ENCODE measurements around the gene PSMC3IP.

The PSMC3IP gene

DNA sequence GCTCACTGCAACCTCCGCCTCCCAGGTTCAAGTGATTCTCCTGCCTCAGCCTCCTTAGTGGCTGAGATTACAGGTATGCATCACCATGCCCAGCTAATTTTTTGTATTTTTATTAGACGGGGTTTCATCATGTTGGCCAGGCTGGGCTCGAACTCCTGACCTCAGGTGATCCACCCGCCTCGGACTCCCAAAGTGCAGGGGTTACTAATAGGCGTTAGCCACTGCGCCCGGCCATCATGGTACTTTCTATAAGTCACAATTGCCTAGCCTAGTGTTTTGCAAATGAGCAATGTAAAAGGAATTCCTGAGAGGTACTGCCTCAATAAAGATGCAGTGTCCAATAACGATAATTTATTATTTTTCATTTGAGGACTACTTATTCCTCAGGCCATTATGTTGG lies 13.9 kb upstream of the PSMC3IP start:
- Histone ChIP-seq H3K4me2 (ENCODE audit: low read length) (no peak overlapping the region), H3K9ac (no peak overlapping the region), H3K4me1 (no peaks in the 10 kb centered on the region), H3K79me2 (peaks cover 46% of the 10 kb centered on the region), H2AFZ (no peak overlapping the region), H3K27me3 (ENCODE audit: control insufficient read depth, insufficient read depth, low read length) (no peaks in the 10 kb centered on the region), H3K36me3 (ENCODE audit: control insufficient read depth, insufficient read depth, low read length) (no peaks in the 10 kb centered on the region), H3K27ac (no peak overlapping the region), H3K9me3 (ENCODE audit: control insufficient read depth, low read length) (no peaks in the 10 kb centered on the region), H3K4me3 (ENCODE audit: low read depth, low read length) (no peak overlapping the region)
- TF ChIP-seq, protein P1, sequence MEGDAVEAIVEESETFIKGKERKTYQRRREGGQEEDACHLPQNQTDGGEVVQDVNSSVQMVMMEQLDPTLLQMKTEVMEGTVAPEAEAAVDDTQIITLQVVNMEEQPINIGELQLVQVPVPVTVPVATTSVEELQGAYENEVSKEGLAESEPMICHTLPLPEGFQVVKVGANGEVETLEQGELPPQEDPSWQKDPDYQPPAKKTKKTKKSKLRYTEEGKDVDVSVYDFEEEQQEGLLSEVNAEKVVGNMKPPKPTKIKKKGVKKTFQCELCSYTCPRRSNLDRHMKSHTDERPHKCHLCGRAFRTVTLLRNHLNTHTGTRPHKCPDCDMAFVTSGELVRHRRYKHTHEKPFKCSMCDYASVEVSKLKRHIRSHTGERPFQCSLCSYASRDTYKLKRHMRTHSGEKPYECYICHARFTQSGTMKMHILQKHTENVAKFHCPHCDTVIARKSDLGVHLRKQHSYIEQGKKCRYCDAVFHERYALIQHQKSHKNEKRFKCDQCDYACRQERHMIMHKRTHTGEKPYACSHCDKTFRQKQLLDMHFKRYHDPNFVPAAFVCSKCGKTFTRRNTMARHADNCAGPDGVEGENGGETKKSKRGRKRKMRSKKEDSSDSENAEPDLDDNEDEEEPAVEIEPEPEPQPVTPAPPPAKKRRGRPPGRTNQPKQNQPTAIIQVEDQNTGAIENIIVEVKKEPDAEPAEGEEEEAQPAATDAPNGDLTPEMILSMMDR (IDR thresholded peaks at IDR 0.05), result no peak

GRCh38 chr17:42590886-42591285 lies 13.4 kb upstream of the PSMC3IP start:
- TF ChIP-seq, protein P1 (IDR thresholded peaks at IDR 0.05), result no peak

GRCh38 chr17:42586514-42587230 lies 9.1 kb upstream of the PSMC3IP start:
- H3K79me2 ChIP-seq, result peaks cover 16% of the 10 kb centered on the region
- no peaks in the 10 kb centered on the region for H3K36me3 ChIP-seq (ENCODE audit: control insufficient read depth, insufficient read depth, low read length)
- H3K9me3 ChIP-seq (ENCODE audit: control insufficient read depth, low read length), result no peaks in the 10 kb centered on the region
- no peaks in the 10 kb centered on the region for H3K4me1 ChIP-seq
- no peak overlapping the region for H3K27ac ChIP-seq
- TF ChIP-seq, protein P1 (IDR thresholded peaks at IDR 0.05), result no peak
- no peak overlapping the region for H3K4me2 ChIP-seq (ENCODE audit: low read length)
- H3K4me3 ChIP-seq (ENCODE audit: low read depth, low read length), result no peak overlapping the region
- H3K27me3 ChIP-seq (ENCODE audit: control insufficient read depth, insufficient read depth, low read length), result no peaks in the 10 kb centered on the region
- no peak overlapping the region for H2AFZ ChIP-seq
- H3K9ac ChIP-seq, result no peak overlapping the region

More at GRCh38 chr17:42590886-42591285, 13.4 kb upstream of the PSMC3IP start:
- no peaks in the 10 kb centered on the region for H3K4me1 ChIP-seq
- no peak overlapping the region for H2AFZ ChIP-seq
- no peak overlapping the region for H3K4me2 ChIP-seq (ENCODE audit: low read length)
- no peaks in the 10 kb centered on the region for H3K36me3 ChIP-seq (ENCODE audit: control insufficient read depth, insufficient read depth, low read length)
- no peaks in the 10 kb centered on the region for H3K9me3 ChIP-seq (ENCODE audit: control insufficient read depth, low read length)
- H3K27ac ChIP-seq, result no peak overlapping the region
- no peak overlapping the region for H3K4me3 ChIP-seq (ENCODE audit: low read depth, low read length)
- no peaks in the 10 kb centered on the region for H3K27me3 ChIP-seq (ENCODE audit: control insufficient read depth, insufficient read depth, low read length)
- H3K79me2 ChIP-seq, result peaks cover 45% of the 10 kb centered on the region
- H3K9ac ChIP-seq, result no peak overlapping the region

DNA sequence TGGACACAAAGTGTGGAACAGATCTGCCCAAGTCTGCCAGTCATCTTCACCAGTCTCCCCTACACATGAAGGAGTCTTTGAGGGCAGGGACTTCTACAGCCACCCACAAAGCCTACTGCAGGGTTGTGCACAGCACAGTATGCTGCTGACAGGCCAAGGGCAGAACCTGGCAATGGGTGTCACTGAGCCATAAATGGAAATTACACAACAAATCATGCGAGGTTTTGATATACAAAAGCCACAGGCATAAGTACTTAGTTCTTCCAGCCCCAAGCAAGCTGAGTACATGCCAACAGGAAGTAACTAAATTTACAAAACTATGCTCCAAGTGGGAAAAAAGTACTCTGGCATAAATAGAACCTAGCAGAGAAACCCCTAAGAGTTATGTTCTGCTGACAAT lies 7.8 kb upstream of the PSMC3IP start:
- no peak overlapping the region for H2AFZ ChIP-seq
- no peak overlapping the region for H3K27ac ChIP-seq
- no peak overlapping the region for H3K4me2 ChIP-seq (ENCODE audit: low read length)
- H3K9ac ChIP-seq, result no peak overlapping the region
- TF ChIP-seq, protein P1 (IDR thresholded peaks at IDR 0.05), result no peak
- no peaks in the 10 kb centered on the region for H3K9me3 ChIP-seq (ENCODE audit: control insufficient read depth, low read length)
- H3K79me2 ChIP-seq, result peaks cover 12% of the 10 kb centered on the region
- no peaks in the 10 kb centered on the region for H3K36me3 ChIP-seq (ENCODE audit: control insufficient read depth, insufficient read depth, low read length)
- H3K4me3 ChIP-seq (ENCODE audit: low read depth, low read length), result no peak overlapping the region
- H3K4me1 ChIP-seq, result no peaks in the 10 kb centered on the region
- H3K27me3 ChIP-seq (ENCODE audit: control insufficient read depth, insufficient read depth, low read length), result no peaks in the 10 kb centered on the region

DNA sequence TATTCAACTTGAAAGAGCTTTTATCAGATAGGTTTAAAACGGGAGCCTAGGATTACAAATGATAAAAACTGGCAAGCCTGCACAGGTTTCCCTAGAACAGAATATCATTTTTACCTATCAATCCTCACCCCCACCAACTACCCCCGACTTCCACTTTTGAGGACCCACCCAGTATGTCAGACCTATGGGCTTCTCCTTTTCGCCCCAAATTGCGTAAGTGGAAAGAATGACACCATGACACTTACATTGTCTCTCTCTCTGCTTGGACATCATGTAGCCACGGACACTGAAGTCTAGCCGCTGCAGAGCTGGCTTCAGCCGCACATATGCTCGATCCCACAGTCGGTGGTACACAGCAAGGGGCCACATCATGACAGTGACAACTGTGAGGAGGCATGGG lies 7.4 kb upstream of the PSMC3IP start:
- TF ChIP-seq, protein P1 (IDR thresholded peaks at IDR 0.05), result no peak
- Histone ChIP-seq H3K4me1 (no peaks in the 10 kb centered on the region), H3K27ac (no peak overlapping the region), H3K27me3 (ENCODE audit: control insufficient read depth, insufficient read depth, low read length) (no peaks in the 10 kb centered on the region), H3K9ac (no peak overlapping the region), H3K9me3 (ENCODE audit: control insufficient read depth, low read length) (no peaks in the 10 kb centered on the region), H3K4me3 (ENCODE audit: low read depth, low read length) (no peak overlapping the region), H3K36me3 (ENCODE audit: control insufficient read depth, insufficient read depth, low read length) (no peaks in the 10 kb centered on the region), H3K4me2 (ENCODE audit: low read length) (no peak overlapping the region), H2AFZ (no peak overlapping the region), H3K79me2 (peaks cover 8% of the 10 kb centered on the region)

All from parathyroid adenoma (tissue), 2 donors.